Activated naive CD4-positive, alpha-beta T cell treated with anti-CD3 and anti-CD28 coated beads, Interleukin-2, amount 10 ng/mL, durations not matched to agents 7 days and 5 days (primary cell): ENCODE results near the gene SLC51B.
"Not testable (repeated sequence)": the region's sequence is repeated elsewhere in the genome, so short reads cannot be mapped to it uniquely, and the experiment has no call there.

ENCODE experiments used
- CTCF ChIA-PET: fragments of 350-600 bp; sonication (Branson Sonifier 250); formaldehyde crosslinking; loops from one replicate; lab custom pipeline; 2021; ENCODE audit warnings: antibody characterized with exemption; lab: Charles Lee
- DNase-seq: peaks from one replicate; pipeline ENCODE4 v3.0.0-alpha.2; 2020
- H3K27ac Mint-ChIP-seq: one replicate; pipeline ENCODE4 v1.8.0; 2021; ENCODE audit warnings: mild to moderate bottlenecking, moderate library complexity, mixed read lengths
- H3K27me3 Mint-ChIP-seq: one replicate; pipeline ENCODE4 v1.8.0; 2021; ENCODE audit warnings: mild to moderate bottlenecking, mixed read lengths
- H3K36me3 Mint-ChIP-seq: one replicate; pipeline ENCODE4 v1.8.0; 2021; ENCODE audit warnings: mixed read lengths
- H3K4me1 Mint-ChIP-seq: one replicate; pipeline ENCODE4 v1.8.0; 2021; ENCODE audit warnings: mixed read lengths
- H3K4me3 Mint-ChIP-seq: one replicate; pipeline ENCODE4 v1.8.0; 2021; ENCODE audit warnings: mild to moderate bottlenecking, moderate library complexity, mixed read lengths
- H3K9me3 Mint-ChIP-seq: one replicate; pipeline ENCODE4 v1.8.0; 2021; ENCODE audit warnings: mixed read lengths

The SLC51B gene

GRCh38 chr15:65097651-65098263, 52.6 kb downstream of the SLC51B start:
- no peak overlapping the region for H3K27ac Mint-ChIP-seq
- H3K4me1 Mint-ChIP-seq: no peaks in the 10 kb centered on the region
- CTCF ChIA-PET: no interaction called here
- H3K4me3 Mint-ChIP-seq: no peak overlapping the region
- peaks cover 9% of the 10 kb centered on the region for H3K36me3 Mint-ChIP-seq
- no peak for DNase-seq
- no peaks in the 10 kb centered on the region for H3K27me3 Mint-ChIP-seq
- H3K9me3 Mint-ChIP-seq: no peaks in the 10 kb centered on the region

- H3K27me3 Mint-ChIP-seq: no peaks in the 10 kb centered on the region
- no peak for DNase-seq
- CTCF ChIA-PET: no interaction called here
- H3K27ac Mint-ChIP-seq: no peak overlapping the region
- H3K4me3 Mint-ChIP-seq: no peak overlapping the region
- H3K4me1 Mint-ChIP-seq: no peaks in the 10 kb centered on the region
- H3K36me3 Mint-ChIP-seq: peaks cover 9% of the 10 kb centered on the region
- H3K9me3 Mint-ChIP-seq: no peaks in the 10 kb centered on the region
These were observed 54.1 kb downstream of the SLC51B start for GRCh38 chr15:65099336-65099735.

GRCh38 chr15:65099801-65100200, 54.6 kb downstream of the SLC51B start:
- H3K27ac Mint-ChIP-seq, CTCF ChIA-PET, H3K4me1 Mint-ChIP-seq, DNase-seq, H3K36me3 Mint-ChIP-seq, H3K9me3 Mint-ChIP-seq, H3K27me3 Mint-ChIP-seq, H3K4me3 Mint-ChIP-seq: not testable (repeated sequence)

GRCh38 chr15:65100442-65100841, 55.3 kb downstream of the SLC51B start:
- Mint-ChIP-seq H3K4me3 (no peak overlapping the region), H3K36me3 (peaks cover 10% of the 10 kb centered on the region), H3K27ac (no peak overlapping the region), H3K4me1 (no peaks in the 10 kb centered on the region), H3K27me3 (no peaks in the 10 kb centered on the region), H3K9me3 (no peaks in the 10 kb centered on the region)
- CTCF ChIA-PET: interaction anchor here (1.0 to 2.1 kb wide), 2 partner anchors 11 to 46 kb away, joined by 3 to 27 read pairs; no protein-coding TSS in a partner anchor
- DNase-seq: no peak

GRCh38 chr15:65101411-65101890, 56.3 kb downstream of the SLC51B start:
- H3K4me1 Mint-ChIP-seq: no peaks in the 10 kb centered on the region
- no peak overlapping the region for H3K4me3 Mint-ChIP-seq
- DNase-seq: peak; percentile 67
- H3K27ac Mint-ChIP-seq: no peak overlapping the region
- H3K9me3 Mint-ChIP-seq: no peaks in the 10 kb centered on the region
- CTCF ChIA-PET: interaction anchor here (0.7 to 2.1 kb wide), 15 partner anchors 9 to 120 kb away, joined by 3 to 27 read pairs (median 3); no protein-coding TSS in a partner anchor
- no peaks in the 10 kb centered on the region for H3K27me3 Mint-ChIP-seq
- peaks cover 12% of the 10 kb centered on the region for H3K36me3 Mint-ChIP-seq

- DNase-seq: no peak
- Mint-ChIP-seq H3K4me1 (no peaks in the 10 kb centered on the region), H3K36me3 (peaks cover 14% of the 10 kb centered on the region), H3K27ac (no peak overlapping the region), H3K27me3 (no peaks in the 10 kb centered on the region), H3K9me3 (no peaks in the 10 kb centered on the region), H3K4me3 (no peak overlapping the region)
- CTCF ChIA-PET: interaction anchor here (0.7 to 2.1 kb wide), 16 partner anchors 8 to 121 kb away, joined by 3 to 27 read pairs (median 3); no protein-coding TSS in a partner anchor
These were observed 56.9 kb downstream of the SLC51B start for GRCh38 chr15:65101891-65102708.

- DNase-seq: no peak
- no peaks in the 10 kb centered on the region for H3K9me3 Mint-ChIP-seq
- no peak overlapping the region for H3K4me3 Mint-ChIP-seq
- H3K36me3 Mint-ChIP-seq: peaks cover 14% of the 10 kb centered on the region
- no peak overlapping the region for H3K27ac Mint-ChIP-seq
- no peaks in the 10 kb centered on the region for H3K27me3 Mint-ChIP-seq
- CTCF ChIA-PET: interaction anchor here (0.7 to 1.1 kb wide), 6 partner anchors 10 to 195 kb away, joined by 3 to 4 read pairs (median 3); no protein-coding TSS in a partner anchor
- no peaks in the 10 kb centered on the region for H3K4me1 Mint-ChIP-seq
These were observed 57.7 kb downstream of the SLC51B start for GRCh38 chr15:65102912-65103311.
